Omental fat pad (tissue), 4 donors: Measurements from ENCODE around the gene LRRC27. TPM values are rescaled to one million over a fixed set of nuclear protein-coding genes. Genes with fewer than 3 reads are reported as not detected.

Source experiments
- ATAC-seq: fragments of 150-250 bp; one replicate; pipeline ENCODE4 v1.9.1; 2016; ENCODE audit warnings: mild to moderate bottlenecking, moderate library complexity; ENCODE audit not compliant: low FRiP score
- DNase-seq: peaks from one replicate; pipeline ENCODE4 v3.0.0-alpha.2; 2019; ENCODE audit warnings: low spot score
- total RNA-seq, 4 donors: library from RNA; depleted of rRNA; stranded (reverse); fragments of >200 nt; gene quantifications; one replicate each; pipeline ENCODE4 v1.1.0, GENCODE V29; 2016
- TF ChIP-seq, protein P1 (sequence below), 3 donors: fragments of 450-650 bp; IDR thresholded peaks; one replicate each; pipeline ENCODE4 v1.5.1; 2016 to 2017; ENCODE audit warnings: antibody characterized with exemption in 3 of 3, mild to moderate bottlenecking in 3 of 3, moderate library complexity in 2 of 3

LRRC27 gene
- total RNA-seq, 4 donors from 2014 or later, result 5.0 to 12.1 (median 7.7) TPM

- DNase-seq, result no peak
These were observed 25.5 kb downstream of the LRRC27 start for GRCh38 chr10:132357286-132358058.

DNA sequence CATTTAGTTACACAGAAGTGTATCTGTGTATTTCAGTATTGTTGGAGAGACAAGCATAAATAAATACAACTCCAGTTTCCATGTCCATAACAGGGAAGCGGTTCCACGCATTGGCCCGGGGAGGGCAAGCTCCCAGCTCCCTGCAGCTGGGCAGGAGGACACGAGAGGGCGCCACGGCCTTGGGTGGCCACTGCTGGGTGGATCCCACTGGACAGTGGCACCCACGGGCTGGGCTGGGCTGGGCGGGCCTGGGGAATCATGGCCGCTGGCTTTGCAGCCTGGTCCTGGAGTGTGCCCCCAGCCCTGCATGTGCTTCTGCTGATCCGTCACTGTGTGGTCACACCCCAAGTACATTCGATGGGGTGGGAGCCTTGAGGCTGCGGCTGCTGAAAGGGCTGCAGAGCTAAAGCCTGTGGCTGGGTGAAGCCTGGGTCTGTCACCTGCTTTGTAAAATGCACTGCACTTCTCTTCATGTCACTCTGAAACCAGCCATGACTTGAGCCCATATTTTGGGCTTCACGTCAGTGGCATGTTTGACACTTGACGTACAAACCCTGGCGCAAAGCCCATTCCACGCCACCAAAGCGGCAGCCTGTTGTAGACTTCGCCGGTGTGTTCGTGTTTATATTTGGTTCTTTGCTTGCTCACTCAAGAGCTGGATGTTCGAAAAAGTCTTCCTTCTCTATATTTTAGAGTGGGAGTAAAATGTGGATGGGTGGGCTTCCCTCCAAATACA, 27.5 kb downstream of the LRRC27 start:
- TF ChIP-seq, protein P1, sequence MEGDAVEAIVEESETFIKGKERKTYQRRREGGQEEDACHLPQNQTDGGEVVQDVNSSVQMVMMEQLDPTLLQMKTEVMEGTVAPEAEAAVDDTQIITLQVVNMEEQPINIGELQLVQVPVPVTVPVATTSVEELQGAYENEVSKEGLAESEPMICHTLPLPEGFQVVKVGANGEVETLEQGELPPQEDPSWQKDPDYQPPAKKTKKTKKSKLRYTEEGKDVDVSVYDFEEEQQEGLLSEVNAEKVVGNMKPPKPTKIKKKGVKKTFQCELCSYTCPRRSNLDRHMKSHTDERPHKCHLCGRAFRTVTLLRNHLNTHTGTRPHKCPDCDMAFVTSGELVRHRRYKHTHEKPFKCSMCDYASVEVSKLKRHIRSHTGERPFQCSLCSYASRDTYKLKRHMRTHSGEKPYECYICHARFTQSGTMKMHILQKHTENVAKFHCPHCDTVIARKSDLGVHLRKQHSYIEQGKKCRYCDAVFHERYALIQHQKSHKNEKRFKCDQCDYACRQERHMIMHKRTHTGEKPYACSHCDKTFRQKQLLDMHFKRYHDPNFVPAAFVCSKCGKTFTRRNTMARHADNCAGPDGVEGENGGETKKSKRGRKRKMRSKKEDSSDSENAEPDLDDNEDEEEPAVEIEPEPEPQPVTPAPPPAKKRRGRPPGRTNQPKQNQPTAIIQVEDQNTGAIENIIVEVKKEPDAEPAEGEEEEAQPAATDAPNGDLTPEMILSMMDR (IDR thresholded peaks at IDR 0.05), result no peak
- no peak for ATAC-seq
- no peak for DNase-seq

More at GRCh38 chr10:132357286-132358058, 25.5 kb downstream of the LRRC27 start:
- no peak for ATAC-seq
- TF ChIP-seq, protein P1 (IDR thresholded peaks at IDR 0.05), result no peak

- TF ChIP-seq, protein P1 (IDR thresholded peaks at IDR 0.05), result no peak
- DNase-seq (no peak), ATAC-seq (no peak)
These were observed 28.9 kb downstream of the LRRC27 start for GRCh38 chr10:132360766-132361447.

DNA sequence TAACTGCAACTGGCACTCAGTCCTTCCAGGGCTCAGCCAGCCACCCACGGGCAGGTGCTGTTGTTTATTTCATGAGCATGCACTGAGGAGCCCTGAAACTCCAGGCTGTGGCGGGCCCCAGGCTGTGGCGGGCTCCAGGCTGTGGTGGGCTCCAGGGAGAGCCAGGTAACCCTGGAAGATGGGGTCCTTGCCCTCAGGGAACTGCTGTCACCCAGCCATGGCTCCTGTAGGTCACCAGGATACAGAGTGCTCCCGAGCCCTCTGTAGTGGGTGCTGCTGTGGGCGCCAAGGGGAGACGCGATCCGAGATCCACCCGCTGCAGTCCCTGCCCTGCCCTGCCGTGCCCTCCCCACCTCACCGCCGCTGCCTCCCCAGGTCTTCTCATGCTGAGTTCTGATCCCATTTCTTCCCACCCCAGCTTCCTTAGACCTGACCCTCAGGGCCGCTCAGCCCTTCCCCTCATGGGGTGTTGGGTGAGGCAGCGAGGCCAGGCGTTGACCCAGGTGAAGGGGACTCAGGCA, 29.6 kb downstream of the LRRC27 start:
- DNase-seq (no peak), ATAC-seq (no peak)
- TF ChIP-seq, protein P1 (IDR thresholded peaks at IDR 0.05), result no peak

- DNase-seq, result no peak
- no peak for ATAC-seq
- TF ChIP-seq, protein P1 (IDR thresholded peaks at IDR 0.05), result no peak
These were observed 30.2 kb downstream of the LRRC27 start for GRCh38 chr10:132362151-132362611.

DNA sequence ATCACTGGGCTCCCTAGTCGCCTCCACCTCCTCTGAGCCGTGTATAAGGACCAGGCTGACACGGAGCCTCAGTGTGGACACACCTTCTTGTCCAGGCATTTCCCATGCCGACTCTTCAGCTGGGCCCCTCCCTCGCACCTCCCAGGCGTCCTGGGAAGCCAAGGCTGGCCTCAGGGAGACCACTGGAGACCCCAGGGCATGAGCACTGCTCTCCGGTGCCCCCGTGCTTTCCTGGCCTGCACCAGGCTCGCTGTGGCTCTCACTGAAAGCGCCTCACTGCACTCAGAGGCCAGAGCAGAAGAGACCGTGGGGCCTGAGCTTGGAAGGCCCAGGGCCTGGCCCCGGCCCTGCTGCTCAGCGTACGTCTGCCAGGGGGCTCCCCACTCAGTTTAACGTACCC, 31.4 kb downstream of the LRRC27 start:
- TF ChIP-seq, protein P1 (IDR thresholded peaks at IDR 0.05), result no peak
- DNase-seq, result no peak
- no peak for ATAC-seq
